GM12891 (cell line): Measurements from ENCODE around the gene TAS2R14.

Source experiments
- DNase-seq: peaks from one replicate; pipeline ENCODE4 v3.0.0; 2011; ENCODE audit warnings: low spot score; ENCODE audit not compliant: insufficient read length
- FAIRE-seq: peaks from 2 replicates; lab custom pipeline; 2011; peaks lifted over from hg19 to GRCh38; lab: Jason Lieb, UNC
- PAX5 ChIP-seq: IDR thresholded peaks from 2 replicates; pipeline ENCODE4 v1.6.1; 2011; ENCODE audit warnings: low read length, moderate library complexity, mild to moderate bottlenecking; ENCODE audit not compliant: insufficient read depth, severe bottlenecking
- POLR2A ChIP-seq: IDR thresholded peaks from 2 replicates; pipeline ENCODE4 v1.6.1; 2011; ENCODE audit warnings: low read depth, low read length, control low read depth
- POLR2AphosphoS5 ChIP-seq: IDR thresholded peaks from 2 replicates; pipeline ENCODE4 v1.6.1; 2011; ENCODE audit warnings: low read depth, low read length, control low read depth
- POU2F2 ChIP-seq: IDR thresholded peaks from 2 replicates; pipeline ENCODE4 v1.6.1; 2011; ENCODE audit warnings: low read depth, mild to moderate bottlenecking, control low read depth, low read length, moderate library complexity
- SPI1 ChIP-seq: IDR thresholded peaks from 2 replicates; pipeline ENCODE4 v1.6.1; 2011; ENCODE audit warnings: low read depth, low read length, control low read depth
- TAF1 ChIP-seq: IDR thresholded peaks from 2 replicates; pipeline ENCODE4 v1.6.1; 2011; ENCODE audit warnings: low read depth, low read length, control low read depth

Gene TAS2R14

GRCh38 chr12:10910380-10910779 is 28.7 kb downstream of the TAS2R14 start:
- FAIRE-seq (no peak), DNase-seq (no peak)
- TF ChIP-seq PAX5 (no peak), POLR2A (no peak), TAF1 (no peak), SPI1 (no peak), POU2F2 (no peak), POLR2AphosphoS5 (no peak)

- FAIRE-seq, result no peak
- no peak for DNase-seq
- TF ChIP-seq POLR2A (no peak), SPI1 (no peak), TAF1 (no peak), POLR2AphosphoS5 (no peak), PAX5 (no peak), POU2F2 (no peak)
Observed at GRCh38 chr12:10909462-10909861, 29.6 kb downstream of the TAS2R14 start, which contains the start of gene TAS2R13. Gene TAS2R13, minus strand, starts transcription at chr12:10909562. Its CDS starts 264 bp downstream, at chr12:10909298.

- TF ChIP-seq SPI1, result no peak
- TF ChIP-seq PAX5, result no peak
- TF ChIP-seq POLR2AphosphoS5, result no peak
- no peak for TF ChIP-seq TAF1
- TF ChIP-seq POU2F2, result no peak
- TF ChIP-seq POLR2A, result no peak
- FAIRE-seq (no peak), DNase-seq (no peak)
Observed at GRCh38 chr12:10904686-10905085, 34.4 kb downstream of the TAS2R14 start.

- DNase-seq (no peak), FAIRE-seq (no peak)
- TF ChIP-seq POLR2AphosphoS5, result no peak
- no peak for TF ChIP-seq TAF1
- no peak for TF ChIP-seq PAX5
- TF ChIP-seq POLR2A, result no peak
- no peak for TF ChIP-seq SPI1
- no peak for TF ChIP-seq POU2F2
Observed at GRCh38 chr12:10901427-10901826, 37.6 kb downstream of the TAS2R14 start.

- no peak for TF ChIP-seq SPI1
- no peak for TF ChIP-seq POLR2AphosphoS5
- TF ChIP-seq POU2F2, result no peak
- TF ChIP-seq POLR2A, result no peak
- no peak for TF ChIP-seq PAX5
- TF ChIP-seq TAF1, result no peak
- no peak for DNase-seq
- FAIRE-seq, result no peak
Observed at GRCh38 chr12:10900972-10901371, 38.1 kb downstream of the TAS2R14 start.

GRCh38 chr12:10900530-10900929 is 38.5 kb downstream of the TAS2R14 start:
- FAIRE-seq, result no peak
- no peak for TF ChIP-seq POU2F2
- no peak for TF ChIP-seq SPI1
- no peak for TF ChIP-seq TAF1
- no peak for TF ChIP-seq POLR2A
- no peak for TF ChIP-seq POLR2AphosphoS5
- no peak for DNase-seq

GRCh38 chr12:10896854-10897253 is 42.2 kb downstream of the TAS2R14 start:
- DNase-seq (no peak), FAIRE-seq (no peak)
- no peak for TF ChIP-seq POLR2A
- no peak for TF ChIP-seq PAX5
- no peak for TF ChIP-seq TAF1
- TF ChIP-seq POU2F2, result no peak
- no peak for TF ChIP-seq SPI1
- no peak for TF ChIP-seq POLR2AphosphoS5

GRCh38 chr12:10891937-10892336 is 47.1 kb downstream of the TAS2R14 start:
- TF ChIP-seq PAX5, result no peak
- no peak for TF ChIP-seq POLR2A
- TF ChIP-seq POU2F2, result no peak
- TF ChIP-seq POLR2AphosphoS5, result no peak
- no peak for TF ChIP-seq SPI1
- no peak for TF ChIP-seq TAF1
- no peak for FAIRE-seq

GRCh38 chr12:10889226-10889625 is 49.8 kb downstream of the TAS2R14 start:
- FAIRE-seq (no peak), DNase-seq (no peak)
- TF ChIP-seq TAF1, result no peak
- TF ChIP-seq SPI1, result no peak
- TF ChIP-seq POLR2A, result no peak
- no peak for TF ChIP-seq POU2F2
- no peak for TF ChIP-seq PAX5
- no peak for TF ChIP-seq POLR2AphosphoS5

More at GRCh38 chr12:10891937-10892336, 47.1 kb downstream of the TAS2R14 start:
- DNase-seq, result no peak
